ENCODE results near the gene AEBP1. TPM values are rescaled to one million over a fixed set of nuclear protein-coding genes. Genes with fewer than 3 reads are reported as not detected.
"Not testable (repeated sequence)": the region's sequence is repeated elsewhere in the genome, so short reads cannot be mapped to it uniquely, and the experiment has no call there.

The AEBP1 gene
- total RNA-seq, 1 donor from 2014 or later = 94.3 TPM

GRCh38 chr7:44124822-44125202 lies 20.7 kb downstream of the AEBP1 start:
- Mint-ChIP-seq H3K36me3 (peaks cover 11% of the 10 kb centered on the region), H3K27ac (no peak overlapping the region), H3K27me3 (ENCODE audit: low read depth) (no peaks in the 10 kb centered on the region), H3K4me3 (peak overlapping the region; percentile 27), H3K4me1 (peaks cover 17% of the 10 kb centered on the region), H3K9me3 (peaks cover 16% of the 10 kb centered on the region)
- no peak for TF ChIP-seq CTCF (IDR thresholded peaks at IDR 0.05; ENCODE audit: unreplicated experiment)
- DNase-seq (ENCODE audit: low spot score in 2 of 2, unreplicated experiment in 2 of 2) = no peak

GRCh38 chr7:44126574-44126973 lies 22.4 kb downstream of the AEBP1 start:
- Mint-ChIP-seq H3K9me3 (peaks cover 16% of the 10 kb centered on the region), H3K4me1 (peaks cover 19% of the 10 kb centered on the region)
- H3K4me3 Mint-ChIP-seq; DNase-seq (ENCODE audit: low spot score in 2 of 2, unreplicated experiment in 2 of 2); H3K27me3 Mint-ChIP-seq (ENCODE audit: low read depth); H3K27ac Mint-ChIP-seq; H3K36me3 Mint-ChIP-seq: not testable (repeated sequence)

GRCh38 chr7:44127161-44127560 lies 23.0 kb downstream of the AEBP1 start:
- Mint-ChIP-seq H3K36me3 (peaks cover 3% of the 10 kb centered on the region), H3K4me1 (peaks cover 20% of the 10 kb centered on the region), H3K4me3 (no peak overlapping the region), H3K27ac (no peak overlapping the region), H3K9me3 (peaks cover 16% of the 10 kb centered on the region), H3K27me3 (ENCODE audit: low read depth) (no peaks in the 10 kb centered on the region)
- DNase-seq (ENCODE audit: low spot score in 2 of 2, unreplicated experiment in 2 of 2) = no peak
- TF ChIP-seq CTCF (IDR thresholded peaks at IDR 0.05; ENCODE audit: unreplicated experiment) = no peak

GRCh38 chr7:44128721-44129582 lies 24.8 kb downstream of the AEBP1 start:
- H3K36me3 Mint-ChIP-seq = peaks cover 3% of the 10 kb centered on the region
- no peak overlapping the region for H3K27ac Mint-ChIP-seq
- peaks cover 19% of the 10 kb centered on the region for H3K4me1 Mint-ChIP-seq
- DNase-seq (ENCODE audit: low spot score in 2 of 2, unreplicated experiment in 2 of 2) = no peak
- peaks cover 16% of the 10 kb centered on the region for H3K9me3 Mint-ChIP-seq
- no peaks in the 10 kb centered on the region for H3K27me3 Mint-ChIP-seq (ENCODE audit: low read depth)
- no peak for TF ChIP-seq CTCF (IDR thresholded peaks at IDR 0.05; ENCODE audit: unreplicated experiment)
- no peak overlapping the region for H3K4me3 Mint-ChIP-seq

GRCh38 chr7:44131173-44132029 lies 27.3 kb downstream of the AEBP1 start:
- peak overlapping the region; percentile 91 for H3K27ac Mint-ChIP-seq
- no peaks in the 10 kb centered on the region for H3K27me3 Mint-ChIP-seq (ENCODE audit: low read depth)
- TF ChIP-seq CTCF (IDR thresholded peaks at IDR 0.05; ENCODE audit: unreplicated experiment) = no peak

GRCh38 chr7:44132039-44132438 lies 27.9 kb downstream of the AEBP1 start:
- no peaks in the 10 kb centered on the region for H3K27me3 Mint-ChIP-seq (ENCODE audit: low read depth)
- no peak for DNase-seq (ENCODE audit: low spot score in 2 of 2, unreplicated experiment in 2 of 2)

More at GRCh38 chr7:44131173-44132029, 27.3 kb downstream of the AEBP1 start:
- Mint-ChIP-seq H3K4me1 (peaks cover 17% of the 10 kb centered on the region), H3K4me3 (no peak overlapping the region), H3K9me3 (peaks cover 16% of the 10 kb centered on the region), H3K36me3 (peaks cover 3% of the 10 kb centered on the region)
- no peak for DNase-seq (ENCODE audit: low spot score in 2 of 2, unreplicated experiment in 2 of 2)

More at GRCh38 chr7:44132039-44132438, 27.9 kb downstream of the AEBP1 start:
- Mint-ChIP-seq H3K9me3 (peaks cover 11% of the 10 kb centered on the region), H3K4me3 (no peak overlapping the region), H3K36me3 (no peaks in the 10 kb centered on the region), H3K4me1 (peaks cover 17% of the 10 kb centered on the region), H3K27ac (peak overlapping the region; percentile 91)
- TF ChIP-seq CTCF (IDR thresholded peaks at IDR 0.05; ENCODE audit: unreplicated experiment) = no peak

Measured in mesothelial cell of epicardium (in vitro differentiated cells).